ENCODE measurements around the gene POLR2C.

Gene POLR2C

GRCh38 chr16:57510016-57510871, 47.8 kb downstream of the POLR2C start:
- Histone ChIP-seq H3K4me3 (ENCODE audit: low read depth in 1 of 2, low read length in 2 of 2) (no peak overlapping the region), H3K9ac (ENCODE audit: low read depth in 1 of 2, low read length in 2 of 2) (no peak overlapping the region), H3K4me1 (ENCODE audit: control insufficient read depth in 1 of 2, insufficient read depth in 2 of 2, low read length in 2 of 2) (peaks cover 0 to 3% of the 10 kb centered on the region in 2 donors), H3K27ac (ENCODE audit: low read depth, low read length) (no peak overlapping the region), H3K9me3 (ENCODE audit: control insufficient read depth in 1 of 2, low read length in 2 of 2) (no peaks in the 10 kb centered on the region), H3K36me3 (ENCODE audit: control insufficient read depth in 1 of 2, insufficient read depth in 2 of 2, low read length in 2 of 2) (no peaks in the 10 kb centered on the region), H3K27me3 (ENCODE audit: control insufficient read depth in 1 of 2, insufficient read depth in 2 of 2, low read length in 2 of 2) (no peaks in the 10 kb centered on the region)

GRCh38 chr16:57512296-57513001, 50.0 kb downstream of the POLR2C start:
- Histone ChIP-seq H3K9me3 (ENCODE audit: control insufficient read depth in 1 of 2, low read length in 2 of 2) (no peaks in the 10 kb centered on the region), H3K4me1 (ENCODE audit: control insufficient read depth in 1 of 2, insufficient read depth in 2 of 2, low read length in 2 of 2) (peaks cover 0 to 3% of the 10 kb centered on the region in 2 donors), H3K4me3 (ENCODE audit: low read depth in 1 of 2, low read length in 2 of 2) (no peak overlapping the region), H3K36me3 (ENCODE audit: control insufficient read depth in 1 of 2, insufficient read depth in 2 of 2, low read length in 2 of 2) (peaks cover 0 to 3% of the 10 kb centered on the region in 2 donors), H3K27me3 (ENCODE audit: control insufficient read depth in 1 of 2, insufficient read depth in 2 of 2, low read length in 2 of 2) (no peaks in the 10 kb centered on the region), H3K9ac (ENCODE audit: low read depth in 1 of 2, low read length in 2 of 2) (no peak overlapping the region), H3K27ac (ENCODE audit: low read depth, low read length) (no peak overlapping the region)

- Histone ChIP-seq H3K9me3 (ENCODE audit: control insufficient read depth in 1 of 2, low read length in 2 of 2) (no peaks in the 10 kb centered on the region), H3K9ac (ENCODE audit: low read depth in 1 of 2, low read length in 2 of 2) (no peak overlapping the region), H3K4me1 (ENCODE audit: control insufficient read depth in 1 of 2, insufficient read depth in 2 of 2, low read length in 2 of 2) (peaks cover 0 to 3% of the 10 kb centered on the region in 2 donors), H3K27me3 (ENCODE audit: control insufficient read depth in 1 of 2, insufficient read depth in 2 of 2, low read length in 2 of 2) (no peaks in the 10 kb centered on the region), H3K36me3 (ENCODE audit: control insufficient read depth in 1 of 2, insufficient read depth in 2 of 2, low read length in 2 of 2) (peaks cover 0 to 6% of the 10 kb centered on the region in 2 donors), H3K27ac (ENCODE audit: low read depth, low read length) (no peak overlapping the region), H3K4me3 (ENCODE audit: low read depth in 1 of 2, low read length in 2 of 2) (no peak overlapping the region)
Measured at GRCh38 chr16:57513371-57514102, 51.1 kb downstream of the POLR2C start.

- H3K27me3 ChIP-seq (ENCODE audit: control insufficient read depth in 1 of 2, insufficient read depth in 2 of 2, low read length in 2 of 2), result no peaks in the 10 kb centered on the region
- no peaks in the 10 kb centered on the region for H3K9me3 ChIP-seq (ENCODE audit: control insufficient read depth in 1 of 2, low read length in 2 of 2)
- peaks cover 0 to 6% of the 10 kb centered on the region in 2 donors for H3K4me1 ChIP-seq (ENCODE audit: control insufficient read depth in 1 of 2, insufficient read depth in 2 of 2, low read length in 2 of 2)
- no peak overlapping the region for H3K9ac ChIP-seq (ENCODE audit: low read depth in 1 of 2, low read length in 2 of 2)
- H3K36me3 ChIP-seq (ENCODE audit: control insufficient read depth in 1 of 2, insufficient read depth in 2 of 2, low read length in 2 of 2), result peaks cover 0 to 6% of the 10 kb centered on the region in 2 donors
- no peak overlapping the region for H3K27ac ChIP-seq (ENCODE audit: low read depth, low read length)
- no peak overlapping the region for H3K4me3 ChIP-seq (ENCODE audit: low read depth in 1 of 2, low read length in 2 of 2)
Measured at GRCh38 chr16:57514371-57514770, 51.9 kb downstream of the POLR2C start.

GRCh38 chr16:57514791-57515600, 52.5 kb downstream of the POLR2C start:
- H3K4me1 ChIP-seq (ENCODE audit: control insufficient read depth in 1 of 2, insufficient read depth in 2 of 2, low read length in 2 of 2), result peaks cover 4 to 11% of the 10 kb centered on the region in 2 donors
- H3K27me3 ChIP-seq (ENCODE audit: control insufficient read depth in 1 of 2, insufficient read depth in 2 of 2, low read length in 2 of 2), result no peaks in the 10 kb centered on the region
- H3K9me3 ChIP-seq (ENCODE audit: control insufficient read depth in 1 of 2, low read length in 2 of 2), result no peaks in the 10 kb centered on the region
- no peak overlapping the region for H3K9ac ChIP-seq (ENCODE audit: low read depth in 1 of 2, low read length in 2 of 2)
- no peak overlapping the region for H3K4me3 ChIP-seq (ENCODE audit: low read depth in 1 of 2, low read length in 2 of 2)
- H3K27ac ChIP-seq (ENCODE audit: low read depth, low read length), result no peak overlapping the region
- H3K36me3 ChIP-seq (ENCODE audit: control insufficient read depth in 1 of 2, insufficient read depth in 2 of 2, low read length in 2 of 2), result peaks cover 0 to 6% of the 10 kb centered on the region in 2 donors

GRCh38 chr16:57516176-57516725, 53.8 kb downstream of the POLR2C start:
- peaks cover 0 to 6% of the 10 kb centered on the region in 2 donors for H3K36me3 ChIP-seq (ENCODE audit: control insufficient read depth in 1 of 2, insufficient read depth in 2 of 2, low read length in 2 of 2)

GRCh38 chr16:57516773-57517172, 54.3 kb downstream of the POLR2C start:
- Histone ChIP-seq H3K27me3 (ENCODE audit: control insufficient read depth in 1 of 2, insufficient read depth in 2 of 2, low read length in 2 of 2) (no peaks in the 10 kb centered on the region), H3K4me3 (ENCODE audit: low read depth in 1 of 2, low read length in 2 of 2) (no peak overlapping the region), H3K36me3 (ENCODE audit: control insufficient read depth in 1 of 2, insufficient read depth in 2 of 2, low read length in 2 of 2) (peaks cover 0 to 6% of the 10 kb centered on the region in 2 donors), H3K9ac (ENCODE audit: low read depth in 1 of 2, low read length in 2 of 2) (no peak overlapping the region), H3K4me1 (ENCODE audit: control insufficient read depth in 1 of 2, insufficient read depth in 2 of 2, low read length in 2 of 2) (peaks cover 4 to 10% of the 10 kb centered on the region in 2 donors), H3K9me3 (ENCODE audit: control insufficient read depth in 1 of 2, low read length in 2 of 2) (no peaks in the 10 kb centered on the region), H3K27ac (ENCODE audit: low read depth, low read length) (no peak overlapping the region)

More at GRCh38 chr16:57516176-57516725, 53.8 kb downstream of the POLR2C start:
- H3K27ac ChIP-seq (ENCODE audit: low read depth, low read length), result no peak overlapping the region
- H3K4me1 ChIP-seq (ENCODE audit: control insufficient read depth in 1 of 2, insufficient read depth in 2 of 2, low read length in 2 of 2), result peaks cover 4 to 10% of the 10 kb centered on the region in 2 donors
- no peak overlapping the region for H3K9ac ChIP-seq (ENCODE audit: low read depth in 1 of 2, low read length in 2 of 2)
- no peaks in the 10 kb centered on the region for H3K9me3 ChIP-seq (ENCODE audit: control insufficient read depth in 1 of 2, low read length in 2 of 2)
- H3K4me3 ChIP-seq (ENCODE audit: low read depth in 1 of 2, low read length in 2 of 2), result no peak overlapping the region
- H3K27me3 ChIP-seq (ENCODE audit: control insufficient read depth in 1 of 2, insufficient read depth in 2 of 2, low read length in 2 of 2), result no peaks in the 10 kb centered on the region

GRCh38 chr16:57517397-57518367, 55.2 kb downstream of the POLR2C start:
- Histone ChIP-seq H3K36me3 (ENCODE audit: control insufficient read depth in 1 of 2, insufficient read depth in 2 of 2, low read length in 2 of 2) (peaks cover 0 to 6% of the 10 kb centered on the region in 2 donors), H3K4me3 (ENCODE audit: low read depth in 1 of 2, low read length in 2 of 2) (no peak overlapping the region), H3K27ac (ENCODE audit: low read depth, low read length) (no peak overlapping the region)

More at GRCh38 chr16:57517397-57518367, 55.2 kb downstream of the POLR2C start:
- H3K27me3 ChIP-seq (ENCODE audit: control insufficient read depth in 1 of 2, insufficient read depth in 2 of 2, low read length in 2 of 2), result no peaks in the 10 kb centered on the region
- no peak overlapping the region for H3K9ac ChIP-seq (ENCODE audit: low read depth in 1 of 2, low read length in 2 of 2)
- peaks cover 7 to 10% of the 10 kb centered on the region in 2 donors for H3K4me1 ChIP-seq (ENCODE audit: control insufficient read depth in 1 of 2, insufficient read depth in 2 of 2, low read length in 2 of 2)
- no peaks in the 10 kb centered on the region for H3K9me3 ChIP-seq (ENCODE audit: control insufficient read depth in 1 of 2, low read length in 2 of 2)
